Skin epidermis (tissue), 12 donors: ENCODE data around the gene DCLK2.

Experiments
- H3K27ac ChIP-seq, 21 experiments: fragments of 200-600 bp; sonication (generic) in 11 of 21; one replicate each; pipeline ENCODE4 v1.5.0; 2020; ENCODE audit warnings: mild to moderate bottlenecking in 3 of 21, inconsistent platforms in 2 of 21, moderate library complexity in 2 of 21
- H3K4me3 ChIP-seq, 7 experiments: fragments of 200-600 bp; sonication (generic) in 2 of 7; one replicate each; pipeline ENCODE4 v1.5.0; 2020; ENCODE audit warnings: inconsistent platforms in 2 of 7, mild to moderate bottlenecking in 2 of 7, moderate library complexity in 1 of 7

DCLK2 gene

DNA sequence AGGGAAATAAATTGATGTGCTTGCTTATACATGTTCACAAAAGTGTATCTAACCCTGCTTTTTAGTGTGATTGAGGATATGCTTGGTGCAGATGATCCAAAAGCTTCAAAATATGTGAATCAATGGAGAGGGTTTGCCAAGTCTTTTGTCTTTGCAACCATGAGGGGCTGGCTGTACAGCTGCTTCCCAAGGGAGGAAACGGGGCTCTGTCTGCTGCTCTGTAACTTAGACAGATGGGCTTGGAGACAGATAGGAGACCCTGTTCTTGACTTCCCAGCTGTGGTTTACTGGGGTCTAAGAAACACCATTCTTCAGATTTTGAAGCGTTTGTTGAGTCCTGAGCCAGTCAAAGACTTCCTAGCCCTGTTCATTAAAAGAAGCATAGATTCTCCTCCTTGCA, 152.3 kb downstream of the DCLK2 start:
- no peak overlapping the region for H3K4me3 ChIP-seq
- no peak overlapping the region for H3K27ac ChIP-seq

DNA sequence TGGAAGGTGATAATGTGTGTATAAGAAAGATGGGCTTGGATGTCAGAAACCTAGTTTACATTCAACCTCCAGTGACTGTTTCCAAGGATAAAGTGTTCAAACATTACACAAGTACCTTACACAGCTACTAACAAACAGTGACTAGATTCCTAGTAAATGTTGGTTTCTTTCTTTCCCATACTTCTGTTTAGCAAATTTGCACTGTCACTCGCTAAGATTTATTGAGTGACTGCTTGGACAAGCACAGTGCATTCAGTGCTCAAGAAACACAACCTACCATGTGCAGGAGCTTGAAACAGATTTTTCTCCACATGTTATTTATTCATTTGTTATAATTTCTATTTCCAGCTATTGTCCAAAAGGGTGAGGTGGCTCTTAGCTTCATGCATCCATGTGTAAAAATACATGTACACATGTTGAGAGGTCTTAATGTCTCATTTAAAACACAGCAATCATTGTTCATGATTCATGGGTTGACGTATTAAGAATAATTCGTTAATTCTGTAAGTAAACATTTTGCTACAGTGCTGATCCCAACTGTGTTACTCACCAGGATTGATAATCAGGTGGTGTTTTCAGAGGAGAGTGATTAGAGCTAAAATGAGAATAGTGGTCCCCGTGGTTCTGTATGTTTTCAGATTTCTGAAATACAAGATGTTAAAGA, 153.0 kb downstream of the DCLK2 start:
- no peak overlapping the region for H3K27ac ChIP-seq

DNA sequence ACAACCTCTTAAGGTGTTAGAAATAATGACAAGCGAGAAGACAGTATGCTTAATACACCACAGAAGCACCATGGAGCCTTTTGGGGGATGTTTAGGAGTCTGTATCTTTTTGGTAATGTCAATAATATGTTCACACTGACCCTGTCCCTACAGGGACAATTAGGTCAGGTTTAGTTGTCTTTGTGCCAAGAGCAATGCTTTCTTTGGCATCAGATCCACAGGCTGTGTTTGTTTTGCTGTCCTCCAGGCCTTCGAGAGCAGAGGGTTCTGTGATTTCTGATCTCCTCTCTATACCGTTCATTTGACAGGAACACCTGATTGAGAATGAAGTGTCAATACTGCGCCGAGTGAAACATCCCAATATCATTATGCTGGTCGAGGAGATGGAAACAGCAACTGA, 153.8 kb downstream of the DCLK2 start:
- Histone ChIP-seq H3K27ac (no peak overlapping the region), H3K4me3 (no peak overlapping the region)

More for the DNA sequence above, 153.0 kb downstream of the DCLK2 start:
- H3K4me3 ChIP-seq = no peak overlapping the region

DNA sequence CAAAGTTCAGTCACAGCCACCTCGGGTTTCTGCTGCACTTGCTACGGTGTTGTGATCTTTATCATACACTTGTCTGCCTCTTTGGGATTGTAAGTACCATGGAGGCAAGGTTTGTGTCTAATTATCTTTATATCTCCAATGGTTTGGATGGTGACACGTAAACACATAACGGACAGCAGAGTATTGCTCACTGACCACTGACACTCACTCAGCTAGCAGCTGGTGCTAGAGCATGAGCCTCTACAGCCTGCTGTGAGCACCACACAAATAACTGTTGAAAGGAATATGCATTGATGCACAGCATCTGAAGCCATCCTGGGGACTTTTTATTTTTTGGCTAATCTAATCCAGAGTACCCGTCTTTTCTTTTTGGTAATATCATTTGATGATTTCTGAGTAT, 156.0 kb downstream of the DCLK2 start:
- Histone ChIP-seq H3K27ac (no peak overlapping the region), H3K4me3 (no peak overlapping the region)

DNA sequence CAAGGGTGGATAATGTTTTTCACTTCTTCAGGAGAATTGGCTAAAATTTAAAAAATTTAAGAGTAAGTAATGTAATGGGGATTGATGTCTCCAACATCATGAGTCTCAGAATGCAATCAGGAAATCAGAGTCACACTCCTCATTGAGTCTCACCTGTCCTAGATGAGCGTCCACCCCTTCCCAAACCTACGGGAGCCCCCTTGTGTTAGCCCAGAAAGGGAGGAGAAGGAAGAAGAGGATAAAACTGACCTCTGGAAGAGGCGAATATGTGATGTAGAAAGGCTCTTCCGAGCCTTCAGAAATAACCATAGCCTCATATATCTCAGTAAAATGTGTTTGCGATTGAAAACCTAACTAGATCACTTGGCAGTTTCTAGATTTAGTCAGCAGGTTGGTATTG, 157.1 kb downstream of the DCLK2 start:
- H3K4me3 ChIP-seq = no peak overlapping the region
- peak overlapping the region in 2 of 21 experiments; percentile 54 to 59 for H3K27ac ChIP-seq

DNA sequence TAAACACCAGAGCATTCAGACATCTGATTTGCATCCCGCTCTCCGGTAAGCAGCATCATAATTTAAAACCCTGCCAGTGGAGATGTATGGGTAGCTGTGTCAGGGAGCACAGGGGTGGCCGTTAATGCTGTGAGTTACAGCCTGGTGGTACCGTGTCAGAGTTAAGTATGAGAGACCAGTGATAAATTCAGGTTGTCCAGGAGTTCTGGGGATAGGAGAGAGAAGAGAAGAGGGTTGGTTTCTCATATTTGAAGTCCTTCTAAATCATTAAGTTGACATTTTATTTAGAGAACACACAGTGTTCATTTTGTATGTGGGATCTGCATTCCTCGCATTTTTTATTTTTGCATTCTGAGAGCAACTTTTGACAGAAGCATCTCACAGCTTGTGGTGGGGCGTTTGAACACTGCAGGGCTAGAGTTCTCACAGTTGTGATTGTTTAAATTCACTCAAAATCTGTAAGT, 157.6 kb downstream of the DCLK2 start:
- no peak overlapping the region for H3K4me3 ChIP-seq
- H3K27ac ChIP-seq = peak overlapping the region in 5 of 21 experiments; percentile 8 to 76 (median 40)

DNA sequence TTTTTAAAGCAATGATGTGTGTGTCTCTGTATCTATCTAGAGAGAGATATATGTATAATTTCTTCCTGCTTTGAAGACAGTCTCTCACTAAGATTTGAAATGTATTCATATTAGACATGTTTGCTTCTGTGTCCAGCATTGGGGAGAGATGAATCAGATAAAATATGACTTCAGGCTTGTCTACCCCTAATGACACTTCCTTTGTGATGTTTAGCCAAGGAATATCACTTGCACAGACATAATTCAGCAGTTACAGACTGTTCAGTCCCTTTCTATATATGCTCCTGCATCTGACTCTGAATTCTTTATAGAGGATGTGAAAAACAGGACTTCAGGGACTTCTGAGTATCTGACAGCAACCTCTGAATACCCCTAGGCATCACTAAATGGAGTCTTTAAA, 158.4 kb downstream of the DCLK2 start:
- Histone ChIP-seq H3K4me3 (no peak overlapping the region), H3K27ac (peak overlapping the region in 5 of 21 experiments; percentile 8 to 76 (median 40))

DNA sequence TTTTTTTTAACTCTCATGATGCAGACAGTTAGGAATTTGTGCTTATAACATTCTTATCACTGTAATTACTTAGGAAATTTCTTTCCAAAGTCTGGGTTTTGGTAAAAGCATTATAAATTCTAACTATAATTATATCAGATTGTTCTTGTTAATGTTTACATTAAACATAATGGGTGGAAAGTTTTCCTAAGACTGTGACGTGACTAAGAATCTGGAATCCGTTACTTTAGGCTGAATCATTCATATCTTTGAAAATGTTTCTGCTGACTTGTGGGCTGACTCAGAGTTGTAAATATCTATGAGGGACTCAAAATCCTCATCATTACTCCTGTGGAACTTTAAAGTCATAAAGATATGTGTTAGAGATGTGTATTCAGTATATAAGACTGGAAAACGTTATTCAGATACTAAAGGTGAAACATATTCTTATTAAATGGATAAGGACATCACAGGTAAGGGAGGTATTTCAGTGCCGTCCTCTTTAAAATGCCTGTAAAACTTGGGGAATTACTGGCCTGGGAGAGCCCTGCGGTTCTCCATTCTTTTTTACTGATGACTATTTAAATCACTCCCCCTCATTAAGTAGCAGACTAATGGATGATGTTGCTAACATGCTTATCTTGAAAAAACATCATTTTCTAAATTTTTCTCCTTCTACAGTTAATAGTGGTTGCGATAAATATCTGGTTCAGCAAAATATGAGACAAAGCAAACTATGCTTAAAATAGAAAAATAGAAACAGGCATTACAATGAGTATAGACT, 159.0 kb downstream of the DCLK2 start:
- Histone ChIP-seq H3K4me3 (no peak overlapping the region), H3K27ac (peak overlapping the region in 2 of 21 experiments; percentile 40 to 76)

DNA sequence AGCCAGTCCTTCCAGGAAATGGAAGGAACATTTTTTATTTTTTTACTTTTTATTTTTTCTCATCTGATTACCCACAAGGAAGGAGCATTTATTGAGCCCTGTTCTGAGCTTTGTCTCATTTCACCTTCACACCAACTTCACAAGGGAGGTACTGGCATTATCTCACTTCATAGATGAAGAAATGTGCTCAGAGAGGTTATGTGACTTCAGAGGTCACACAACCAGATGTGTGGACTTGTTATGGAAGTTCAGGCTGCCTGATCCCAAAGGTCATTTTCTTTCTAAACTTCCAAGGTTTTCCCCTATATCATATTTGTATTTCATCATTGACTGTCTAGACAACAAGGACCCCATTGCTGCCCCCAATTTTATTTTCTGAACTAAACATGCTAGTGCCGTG, 160.3 kb downstream of the DCLK2 start:
- no peak overlapping the region for H3K27ac ChIP-seq

DNA sequence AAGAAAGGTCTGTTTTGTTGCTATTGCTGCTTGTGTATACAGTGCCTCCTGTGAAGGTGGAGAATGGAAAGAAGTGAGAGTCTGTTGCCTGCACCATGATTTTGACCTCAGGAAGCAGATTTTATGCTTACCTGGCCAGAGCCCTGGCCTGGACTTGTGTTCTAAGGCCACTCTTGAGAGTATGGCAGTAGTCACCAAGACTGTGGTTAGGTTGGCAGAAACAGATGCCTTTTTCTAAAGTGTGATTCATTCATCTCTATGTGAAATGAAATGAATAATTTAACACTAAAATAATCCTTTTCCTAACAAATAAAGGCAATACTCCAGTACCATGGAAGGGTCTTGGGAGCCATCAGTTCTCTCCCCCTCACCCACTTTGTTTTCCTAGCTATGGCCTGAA, 161.8 kb downstream of the DCLK2 start:
- no peak overlapping the region for H3K27ac ChIP-seq
- H3K4me3 ChIP-seq = no peak overlapping the region

More for the DNA sequence above, 160.3 kb downstream of the DCLK2 start:
- no peak overlapping the region for H3K4me3 ChIP-seq

DNA sequence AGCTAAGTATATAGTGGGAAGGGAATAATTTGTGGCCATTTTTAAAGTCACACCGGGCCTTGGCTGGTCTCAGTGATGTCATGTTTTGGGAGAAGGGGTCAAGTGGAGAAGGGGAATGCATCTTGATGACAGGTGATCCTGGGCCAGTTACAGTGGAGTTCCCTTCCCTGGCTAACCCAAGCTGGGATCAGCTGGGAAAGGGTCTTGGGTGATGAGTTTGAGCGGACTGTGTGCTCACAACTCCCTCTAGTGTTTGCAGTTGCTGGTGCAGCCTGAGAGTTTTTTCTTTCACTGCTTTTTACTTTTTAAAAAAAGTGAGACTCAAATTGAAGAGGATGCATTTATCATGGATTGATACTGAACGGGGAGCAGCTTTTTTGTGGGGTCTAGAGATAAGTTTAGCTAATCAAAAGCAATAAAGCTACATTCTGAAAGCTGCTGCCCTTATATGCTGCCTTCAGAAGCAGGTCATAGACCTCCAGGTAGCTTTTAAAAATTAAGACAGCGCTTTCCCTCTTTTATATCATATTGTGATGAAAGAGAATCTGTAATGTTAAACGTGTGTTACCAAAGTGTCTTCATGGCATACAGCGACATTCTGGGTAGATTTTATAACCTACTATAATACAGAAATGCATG, 164.7 kb downstream of the DCLK2 start:
- no peak overlapping the region for H3K27ac ChIP-seq
- H3K4me3 ChIP-seq = no peak overlapping the region

DNA sequence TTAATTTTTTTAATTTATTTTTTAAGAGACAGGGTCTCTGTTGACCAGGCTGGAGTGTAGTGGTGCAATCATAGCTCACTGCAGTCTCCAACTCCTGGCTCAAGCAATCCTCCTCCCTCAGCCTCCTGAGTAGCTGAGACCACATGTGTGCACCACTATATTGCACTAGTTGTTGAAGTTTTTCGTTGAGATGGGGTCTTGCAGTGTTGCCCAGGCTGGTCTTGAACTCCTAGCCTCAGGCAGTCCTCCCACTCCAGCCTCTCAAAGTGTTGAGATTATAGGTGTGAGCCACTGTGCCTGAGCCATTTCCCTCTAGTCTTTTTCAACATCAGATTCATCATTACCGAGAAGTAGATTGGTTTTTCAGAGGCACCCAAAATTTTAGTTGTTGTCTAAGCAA, 165.7 kb downstream of the DCLK2 start:
- H3K4me3 ChIP-seq = no peak overlapping the region
- H3K27ac ChIP-seq = no peak overlapping the region

DNA sequence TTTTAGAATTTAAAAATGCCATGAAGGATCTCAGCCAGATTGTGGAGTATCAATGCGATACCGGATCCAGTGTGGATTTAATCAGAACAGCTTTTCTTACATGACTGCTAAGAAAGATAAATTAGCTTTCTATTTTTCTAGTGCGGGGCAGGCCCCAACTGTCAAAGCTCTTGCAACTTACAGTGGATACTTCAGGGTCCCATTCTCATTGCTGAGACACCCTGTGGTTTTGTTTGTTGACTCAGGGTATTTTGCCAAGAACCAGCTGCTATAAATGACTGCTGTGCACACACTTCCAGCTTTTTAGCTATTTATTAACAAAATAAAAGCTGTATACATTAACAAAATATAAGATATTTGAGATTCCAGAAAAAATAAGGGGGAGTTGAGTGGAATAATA, 166.4 kb downstream of the DCLK2 start:
- peak overlapping the region in 1 of 21 experiments; percentile 5 for H3K27ac ChIP-seq
- no peak overlapping the region for H3K4me3 ChIP-seq

DNA sequence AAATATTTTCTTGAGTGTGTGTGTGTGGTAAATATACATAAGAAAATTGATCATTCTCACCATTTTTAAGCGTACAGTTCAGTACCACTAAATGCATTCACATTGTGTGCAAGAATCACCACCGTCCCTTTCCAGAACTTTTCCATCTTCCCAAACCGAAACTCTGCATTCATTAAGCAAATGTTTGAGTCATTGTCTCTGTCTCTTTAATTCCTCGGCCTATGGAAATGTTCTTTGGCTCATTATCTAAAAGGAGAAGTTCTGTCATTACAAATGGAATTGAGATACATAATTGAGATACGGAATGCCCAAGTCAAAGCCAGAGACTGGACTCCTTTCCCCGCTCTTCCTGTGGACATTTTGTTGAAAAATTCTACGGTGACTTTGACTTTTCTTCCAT, 168.9 kb downstream of the DCLK2 start:
- no peak overlapping the region for H3K4me3 ChIP-seq
- no peak overlapping the region for H3K27ac ChIP-seq

DNA sequence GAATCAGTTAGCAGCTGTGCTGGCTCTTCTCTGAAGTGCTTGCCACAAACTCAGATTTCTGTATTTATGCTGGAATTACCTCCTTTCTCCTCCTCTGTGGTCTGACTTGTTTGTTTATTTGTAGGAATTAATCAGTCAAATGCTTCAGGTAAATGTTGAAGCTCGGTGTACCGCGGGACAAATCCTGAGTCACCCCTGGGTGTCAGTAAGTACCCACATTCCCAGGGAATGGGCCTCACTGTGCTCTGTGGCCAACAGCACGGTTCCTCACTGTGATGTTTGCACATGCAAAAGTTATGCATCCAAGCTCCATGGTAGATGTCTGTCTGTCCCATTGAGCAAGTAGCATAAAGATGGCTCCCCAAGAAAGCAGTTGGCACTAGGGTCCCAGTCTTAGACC, 169.9 kb downstream of the DCLK2 start:
- H3K4me3 ChIP-seq = no peak overlapping the region
- no peak overlapping the region for H3K27ac ChIP-seq

DNA sequence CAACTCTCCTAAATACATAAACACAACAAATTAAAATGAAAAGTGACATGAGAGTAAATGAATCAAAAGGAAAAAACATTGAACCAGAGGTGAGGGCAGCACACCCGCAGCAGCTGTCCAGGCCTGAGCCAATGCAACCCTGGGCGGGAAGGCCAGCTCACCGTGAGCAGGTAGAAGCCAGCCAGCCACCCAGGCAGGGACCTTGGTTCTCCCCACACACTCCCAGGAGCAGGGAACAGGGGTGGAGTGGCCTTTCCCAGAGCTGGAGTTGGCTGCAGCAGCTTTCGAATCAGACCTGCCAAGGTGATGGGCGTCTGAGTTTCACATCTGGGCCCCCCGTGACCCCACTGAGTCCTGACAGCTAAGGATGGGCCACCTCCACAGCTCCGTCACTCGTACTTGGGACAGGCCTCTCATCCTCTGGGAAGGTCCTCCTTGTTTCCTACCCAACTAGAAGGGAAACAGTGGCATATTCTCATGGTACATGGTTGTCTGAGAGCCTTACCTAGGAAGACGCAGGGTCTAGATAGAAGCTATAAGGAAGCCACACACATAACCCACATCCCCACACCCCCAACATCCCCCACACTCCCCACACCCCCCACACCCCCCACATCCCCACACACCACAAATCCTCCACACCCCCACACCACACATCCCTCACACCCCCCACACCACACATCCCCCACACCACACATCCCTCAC, 172.2 kb downstream of the DCLK2 start:
- Histone ChIP-seq H3K27ac (no peak overlapping the region), H3K4me3 (no peak overlapping the region)

DNA sequence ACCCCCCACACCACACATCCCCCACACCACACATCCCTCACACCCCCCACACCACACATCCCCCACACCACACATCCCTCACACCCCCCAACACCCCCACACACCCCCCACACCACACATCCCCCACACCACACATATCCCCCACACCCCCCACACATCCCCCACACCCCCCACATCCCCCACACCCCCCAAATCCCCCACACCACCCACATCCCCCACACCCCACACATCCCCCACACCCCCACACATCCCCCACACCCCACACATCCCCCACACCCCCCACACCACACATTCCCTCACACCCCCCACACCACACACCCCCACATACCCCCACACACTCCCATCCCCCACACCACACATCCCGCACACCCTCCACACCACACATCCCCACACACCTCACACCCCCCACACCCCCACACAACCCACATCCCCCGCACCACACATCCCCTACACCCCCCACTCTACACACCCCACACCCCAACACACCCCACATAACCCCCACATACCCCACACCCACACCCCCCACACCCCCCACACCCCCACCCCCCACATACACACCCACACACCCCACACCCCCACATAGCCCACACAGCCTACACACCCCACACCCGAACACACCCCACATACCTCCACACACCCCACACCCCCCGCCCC, 172.9 kb downstream of the DCLK2 start:
- H3K4me3 ChIP-seq = no peak overlapping the region
- no peak overlapping the region for H3K27ac ChIP-seq

DNA sequence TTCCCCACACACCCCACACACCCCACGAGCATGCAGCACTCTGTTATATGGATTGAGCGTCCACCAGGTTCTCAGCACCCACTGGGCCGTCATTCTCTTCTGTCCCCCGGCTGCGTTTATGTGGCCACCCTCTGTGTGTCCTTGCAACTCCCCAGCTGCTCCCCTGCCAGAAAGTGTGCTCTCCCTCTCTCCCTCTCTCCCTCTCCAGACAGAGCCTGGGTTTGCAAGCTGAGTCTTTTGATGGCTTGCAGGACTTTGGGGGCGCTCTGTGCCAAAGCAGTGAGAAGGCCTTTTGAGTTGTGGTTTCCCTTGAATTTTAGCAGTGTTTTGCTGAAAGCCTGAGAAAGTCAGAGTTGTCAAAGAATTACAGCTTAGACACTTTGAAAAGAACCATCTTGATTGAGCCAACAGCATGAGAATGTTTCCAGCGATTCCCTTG, 173.5 kb downstream of the DCLK2 start:
- peak overlapping the region in 1 of 21 experiments; percentile 15 for H3K27ac ChIP-seq

DNA sequence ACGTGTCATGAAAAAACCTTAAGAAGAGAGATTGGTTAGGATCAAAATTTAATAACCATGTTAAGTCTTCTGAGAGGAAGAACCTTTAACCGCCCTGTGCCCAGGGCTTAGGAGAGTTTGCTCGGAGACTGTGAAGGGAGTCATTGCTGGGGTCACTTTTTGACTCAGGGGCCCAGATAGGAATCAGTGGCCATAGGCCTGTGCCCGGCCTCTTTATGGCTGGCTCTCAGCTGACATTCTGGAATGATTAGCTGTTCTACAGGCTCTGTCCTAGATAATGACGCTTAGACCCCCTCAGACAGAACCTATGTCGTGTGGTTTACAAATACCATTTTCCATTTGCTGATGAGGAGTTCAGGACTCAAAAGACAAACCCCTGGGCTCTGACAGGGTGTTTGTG, 174.1 kb downstream of the DCLK2 start:
- H3K4me3 ChIP-seq = no peak overlapping the region
- peak overlapping the region in 1 of 21 experiments; percentile 15 for H3K27ac ChIP-seq

More for the DNA sequence above, 173.5 kb downstream of the DCLK2 start:
- H3K4me3 ChIP-seq = no peak overlapping the region

DNA sequence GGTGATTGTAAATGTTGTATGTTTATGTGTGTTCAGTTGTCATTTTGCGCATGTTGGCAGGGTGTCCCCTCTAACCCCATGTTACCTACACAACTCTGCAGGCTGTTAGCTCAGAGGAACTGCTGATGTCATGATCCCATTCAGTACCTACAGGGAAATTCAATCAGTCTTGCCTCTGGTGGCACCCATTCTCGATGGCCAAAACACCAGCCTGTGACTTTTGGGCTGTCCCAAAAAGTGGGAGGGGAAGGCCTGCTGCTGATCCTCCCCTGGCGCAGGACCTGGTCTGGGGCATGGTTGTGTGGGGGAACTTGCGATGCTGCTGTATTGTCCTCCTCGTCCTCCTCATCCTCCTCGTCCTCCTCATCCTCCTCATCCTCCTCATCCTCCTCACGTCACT, 174.5 kb downstream of the DCLK2 start:
- Histone ChIP-seq H3K27ac (no peak overlapping the region), H3K4me3 (no peak overlapping the region)
